TTC549 (cell line): ENCODE results near the gene DEPDC5.
"Not testable (repeated sequence)": the region's sequence is repeated elsewhere in the genome, so short reads cannot be mapped to it uniquely, and the experiment has no call there.

Experiments
- FAIRE-seq: peaks from 2 replicates; lab custom pipeline; 2012; peaks lifted over from hg19 to GRCh38; lab: Jason Lieb, UNC

The DEPDC5 gene

GRCh38 chr22:31753634-31754501 lies at the start of gene DEPDC5:
Gene DEPDC5 (plus strand): TSS chr22:31754019. CDS start chr22:31754922, 903 bp downstream.
- no peak for FAIRE-seq

- no peak for FAIRE-seq
Measured at GRCh38 chr22:31707519-31707918, 46.3 kb upstream of the DEPDC5 start.

- not testable (repeated sequence) for FAIRE-seq
Measured at GRCh38 chr22:31711226-31711625, 42.6 kb upstream of the DEPDC5 start.

- FAIRE-seq: no peak
Measured at GRCh38 chr22:31715147-31715778, 38.6 kb upstream of the DEPDC5 start.

GRCh38 chr22:31719850-31720471 lies 33.9 kb upstream of the DEPDC5 start:
- FAIRE-seq: no peak

GRCh38 chr22:31723723-31724122 lies 30.1 kb upstream of the DEPDC5 start:
- FAIRE-seq: no peak

GRCh38 chr22:31726692-31727091 lies 27.1 kb upstream of the DEPDC5 start:
- FAIRE-seq: no peak

- no peak for FAIRE-seq
Measured at GRCh38 chr22:31728857-31729256, 25.0 kb upstream of the DEPDC5 start.

- FAIRE-seq: no peak
Measured at GRCh38 chr22:31730344-31730711, 23.5 kb upstream of the DEPDC5 start.

GRCh38 chr22:31732089-31732829 lies 21.6 kb upstream of the DEPDC5 start:
- FAIRE-seq: no peak

- FAIRE-seq: no peak
Measured at GRCh38 chr22:31733580-31734079, 20.2 kb upstream of the DEPDC5 start.

- FAIRE-seq: no peak
Measured at GRCh38 chr22:31734512-31734911, 19.3 kb upstream of the DEPDC5 start.

- FAIRE-seq: no peak
Measured at GRCh38 chr22:31736458-31736857, 17.4 kb upstream of the DEPDC5 start.

GRCh38 chr22:31737932-31738331 lies 15.9 kb upstream of the DEPDC5 start:
- no peak for FAIRE-seq

- FAIRE-seq: no peak
Measured at GRCh38 chr22:31738566-31738965, 15.3 kb upstream of the DEPDC5 start.

GRCh38 chr22:31739795-31740201 lies 14.0 kb upstream of the DEPDC5 start:
- FAIRE-seq: no peak

GRCh38 chr22:31740314-31740713 lies 13.5 kb upstream of the DEPDC5 start:
- not testable (repeated sequence) for FAIRE-seq

- no peak for FAIRE-seq
Measured at GRCh38 chr22:31742115-31742514, 11.7 kb upstream of the DEPDC5 start.

- no peak for FAIRE-seq
Measured at GRCh38 chr22:31742682-31743081, 11.1 kb upstream of the DEPDC5 start.

- no peak for FAIRE-seq
Measured at GRCh38 chr22:31743871-31744270, 9.9 kb upstream of the DEPDC5 start.

GRCh38 chr22:31747441-31747840 lies 6.4 kb upstream of the DEPDC5 start:
- FAIRE-seq: no peak

- no peak for FAIRE-seq
Measured at GRCh38 chr22:31748490-31748889, 5.3 kb upstream of the DEPDC5 start.
